PC-3 (cell line): ENCODE measurements around the gene ZFHX3. TPM values are rescaled to one million over a fixed set of nuclear protein-coding genes. Genes with fewer than 3 reads are reported as not detected.

Experiments used
- ATAC-seq: fragments of 200-7000 bp; cut with Tn5 transposase; 2 replicates; pipeline ENCODE4 v1.9.1; 2020; ENCODE audit warnings: mild to moderate bottlenecking, moderate library complexity
- BruUV-seq: library from RNA; stranded (reverse); fragments of 400-500 nt; replicated peaks from 2 replicates; lab custom pipeline; 2021; lab: Mats Ljungman, UMichigan
- CTCF ChIA-PET: fragments of 300-600 bp; sonication (Branson Sonifier 250); formaldehyde crosslinking; loops from one replicate; lab custom pipeline; 2022; ENCODE audit warnings: antibody characterized with exemption; lab: Charles Lee
- POLR2A ChIA-PET: fragments of 300-600 bp; sonication (Branson Sonifier 250); formaldehyde crosslinking; loops from one replicate; lab custom pipeline; 2022; ENCODE audit warnings: antibody characterized with exemption; ENCODE audit not compliant: unreplicated experiment; lab: Charles Lee
- DNase-seq: peaks from one replicate; pipeline ENCODE4 v3.0.0-alpha.2; 2015
- H2AFZ ChIP-seq: fragments of 300-600 bp; sonication (generic); 2 replicates; pipeline ENCODE4 v1.6.0; 2016; ENCODE audit warnings: antibody characterized with exemption, low read length
- H3F3A ChIP-seq: fragments of 300-600 bp; sonication (generic); one replicate; pipeline ENCODE4 v1.6.0; 2017; ENCODE audit warnings: antibody characterized with exemption, low read length, control low read depth, mild to moderate bottlenecking; ENCODE audit not compliant: unreplicated experiment
- H3K27ac ChIP-seq: fragments of 300-600 bp; sonication (generic); 2 replicates; pipeline ENCODE4 v1.5.1; 2016; ENCODE audit warnings: mild to moderate bottlenecking, low read length
- H3K27me3 ChIP-seq: fragments of 300-600 bp; sonication (generic); 2 replicates; pipeline ENCODE4 v1.6.1; 2016; ENCODE audit warnings: low read length, mixed read lengths
- H3K36me3 ChIP-seq: fragments of 300-600 bp; sonication (generic); 2 replicates; pipeline ENCODE4 v1.6.1; 2016; ENCODE audit warnings: low read depth, mixed run types, low read length, mixed read lengths
- H3K4me1 ChIP-seq: fragments of 300-600 bp; sonication (generic); 2 replicates; pipeline ENCODE4 v1.5.1; 2016; ENCODE audit warnings: low read length; ENCODE audit not compliant: insufficient read depth
- H3K4me2 ChIP-seq: fragments of 300-600 bp; sonication (generic); 2 replicates; pipeline ENCODE4 v1.6.0; 2016; ENCODE audit warnings: low read length
- H3K4me3 ChIP-seq: fragments of 300-600 bp; sonication (generic); 2 replicates; pipeline ENCODE4 v1.5.1; 2016; ENCODE audit warnings: mild to moderate bottlenecking, low read length, mixed read lengths
- H3K79me2 ChIP-seq: fragments of 300-600 bp; sonication (generic); 2 replicates; pipeline ENCODE4 v1.6.1; 2017; ENCODE audit warnings: low read length, mixed read lengths
- H3K9ac ChIP-seq: fragments of 300-600 bp; sonication (generic); 2 replicates; pipeline ENCODE4 v1.6.0; 2016; ENCODE audit warnings: mild to moderate bottlenecking, low read length
- H3K9me2 ChIP-seq: fragments of 300-600 bp; sonication (generic); replicated peaks from 2 replicates; pipeline ENCODE4 v1.6.1; 2016; ENCODE audit warnings: mixed run types, low read length, mixed read lengths
- H3K9me3 ChIP-seq: fragments of 300-600 bp; sonication (generic); 2 replicates; pipeline ENCODE4 v1.6.1; 2016; ENCODE audit warnings: low read length, mixed read lengths
- H4K20me1 ChIP-seq: fragments of 300-600 bp; sonication (generic); 2 replicates; pipeline ENCODE4 v1.6.1; 2016; ENCODE audit warnings: low read length, mixed read lengths
- CTCF ChIP-seq: fragments of 300-600 bp; sonication (generic); conservative IDR thresholded peaks from 2 replicates; pipeline ENCODE4 v1.5.1; 2017; ENCODE audit warnings: antibody characterized with exemption, low read depth, mild to moderate bottlenecking, low read length
- EZH2 ChIP-seq: fragments of 300-600 bp; sonication (generic); IDR thresholded peaks from one replicate; pipeline ENCODE4 v1.6.1; 2017; ENCODE audit warnings: antibody characterized with exemption, mild to moderate bottlenecking, low read length; ENCODE audit not compliant: unreplicated experiment
- EZH2phosphoT487 ChIP-seq: fragments of 300-600 bp; sonication (generic); IDR thresholded peaks from 2 replicates; pipeline ENCODE4 v1.6.1; 2018; ENCODE audit warnings: mild to moderate bottlenecking, antibody characterized with exemption, low read length, borderline replicate concordance
- intact Hi-C: fragments of 100-400 bp; cut with micrococcal nuclease; formaldehyde crosslinking; loops from 2 replicates; pipeline ENCODE4 v1.9.0; 2023
- total RNA-seq: library from RNA; depleted of rRNA; stranded (reverse); fragments of >200 nt; gene quantifications from 2 replicates; pipeline ENCODE4 v1.2.3, GENCODE V29; 2014

The ZFHX3 gene
- total RNA-seq, 1 experiment from 2014 or later: 3.5 TPM

DNA sequence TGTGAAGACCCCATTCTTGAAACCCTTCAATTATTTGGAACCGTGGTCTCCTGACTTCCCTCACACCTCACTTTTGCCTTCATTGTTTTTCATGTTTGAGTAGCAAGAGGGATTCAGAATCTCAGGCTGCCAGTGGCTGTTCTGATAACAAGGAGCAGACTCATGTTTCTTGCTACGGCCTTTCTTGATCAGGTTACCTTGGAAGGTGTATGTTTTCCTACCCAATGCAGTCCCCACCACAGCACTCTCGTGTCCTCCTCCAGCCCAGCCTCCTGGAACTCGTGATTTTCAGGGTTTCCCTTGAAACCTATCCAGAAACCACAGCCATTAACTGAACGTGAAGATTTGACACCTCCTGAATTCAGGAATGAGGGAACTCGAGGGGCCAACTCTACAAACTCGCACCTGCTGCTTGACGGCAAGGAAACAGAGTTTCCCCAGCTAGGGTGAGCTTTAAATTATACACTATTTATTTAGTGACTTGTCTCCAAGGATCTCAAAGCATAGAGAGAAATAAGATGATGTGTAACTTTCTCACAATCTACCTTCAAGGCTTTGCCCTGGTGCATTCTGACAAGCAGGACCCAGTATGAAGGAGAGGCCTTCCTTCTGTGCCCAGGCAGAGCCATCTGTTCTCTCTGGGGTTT lies 1.6 kb downstream of the ZFHX3 start:
- Histone ChIP-seq H3K79me2 (peaks cover 95% of the 10 kb centered on the region), H2AFZ (no peak overlapping the region), H4K20me1 (no peaks in the 10 kb centered on the region), H3K36me3 (no peaks in the 10 kb centered on the region), H3F3A (peaks cover 4% of the 10 kb centered on the region), H3K4me3 (peak overlapping the region; percentile 88), H3K4me1 (peaks cover 60% of the 10 kb centered on the region), H3K9me2 (no peaks in the 10 kb centered on the region), H3K27me3 (no peaks in the 10 kb centered on the region), H3K9ac (peak overlapping the region; percentile 93), H3K27ac (peak overlapping the region; percentile 95), H3K4me2 (peak overlapping the region; percentile 84), H3K9me3 (no peaks in the 10 kb centered on the region)
- ATAC-seq (peak; percentile 2; the same call in 1 of the 2 replicates), DNase-seq (no peak)
- intact Hi-C loops: loop anchor here (1.0 to 5.0 kb wide), 5 partner anchors 26 to 544 kb away; no protein-coding TSS in a partner anchor
- ChIA-PET CTCF (no interaction called here), POLR2A (interaction anchor here (0.5 to 0.7 kb wide), 3 partner anchors 129 to 476 kb away, joined by 3 read pairs; no protein-coding TSS in a partner anchor)
- TF ChIP-seq EZH2 (no peak), EZH2phosphoT487 (no peak), CTCF (no peak)
- BruUV-seq: no TSS peak

DNA sequence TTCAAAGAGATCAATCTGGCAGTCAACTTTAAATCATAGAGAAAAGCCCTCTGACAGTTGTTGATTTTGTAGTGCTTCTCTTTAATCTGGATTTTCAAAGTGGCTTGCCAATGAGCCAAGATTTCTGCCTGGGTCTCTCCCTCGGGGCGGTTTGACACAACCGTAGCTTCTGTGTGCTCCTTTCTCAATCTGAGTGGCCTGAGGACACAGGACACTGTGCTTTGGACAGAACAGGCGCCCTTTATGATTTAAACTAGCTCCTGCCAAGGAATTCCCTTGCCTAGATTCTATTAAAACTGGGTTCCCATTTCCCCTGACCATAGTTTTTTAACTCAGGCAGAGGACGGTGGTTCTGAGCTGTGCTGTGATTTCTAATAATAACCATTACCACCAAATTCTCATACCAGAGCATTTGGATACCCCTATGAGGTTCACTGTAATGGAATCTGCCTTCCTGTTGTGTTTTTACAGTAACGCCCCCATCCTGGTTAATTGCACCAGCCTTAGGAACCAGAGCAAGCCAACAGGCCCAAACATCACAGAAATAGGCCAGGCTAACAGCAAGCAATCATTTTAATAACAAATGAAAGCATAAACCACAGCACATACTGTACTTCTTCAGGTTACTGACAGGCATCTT lies 4.0 kb downstream of the ZFHX3 start:
- peak overlapping the region; percentile 58; the same call in 1 of the 2 replicates for H3K4me2 ChIP-seq
- CTCF ChIA-PET: no interaction called here
- BruUV-seq: no TSS peak

More for the DNA sequence above, 4.0 kb downstream of the ZFHX3 start:
- no peaks in the 10 kb centered on the region for H3K9me3 ChIP-seq
- H3K27me3 ChIP-seq: no peaks in the 10 kb centered on the region
- intact Hi-C loops: no loop called here
- H3K36me3 ChIP-seq: no peaks in the 10 kb centered on the region
- H2AFZ ChIP-seq: no peak overlapping the region
- peaks cover 4% of the 10 kb centered on the region for H3F3A ChIP-seq
- peaks cover 38% of the 10 kb centered on the region for H3K4me1 ChIP-seq
- no peak overlapping the region for H3K27ac ChIP-seq
- no peak for TF ChIP-seq CTCF
- TF ChIP-seq EZH2phosphoT487: no peak
- no peak for TF ChIP-seq EZH2
- no peak overlapping the region for H3K9ac ChIP-seq
- H4K20me1 ChIP-seq: no peaks in the 10 kb centered on the region
- no peak overlapping the region for H3K4me3 ChIP-seq
- ATAC-seq: no peak
- H3K79me2 ChIP-seq: peaks cover 95% of the 10 kb centered on the region
- no peaks in the 10 kb centered on the region for H3K9me2 ChIP-seq
- POLR2A ChIA-PET: interaction anchor here (0.5 kb wide), 1 partner anchor 9 kb away, joined by 3 read pairs; no protein-coding TSS in a partner anchor
- no peak for DNase-seq
